ENCODE results near the gene MGAT4C.

- TF ChIP-seq CTCF (optimal IDR thresholded peaks at IDR 0.05 in 1 of 3, IDR thresholded peaks at IDR 0.05 in 1 of 3, conservative IDR thresholded peaks at IDR 0.05 in 1 of 3; ENCODE audit: extremely low read depth in 1 of 3, insufficient read depth in 2 of 3, low read length in 3 of 3) (no peak), EZH2 (IDR thresholded peaks at IDR 0.05; ENCODE audit: low read length) (no peak)
These were observed 8.3 kb downstream of the MGAT4C start for GRCh38 chr12:86247871-86248270.
